ENCODE data around the gene ETFRF1. TPM values are rescaled to one million over a fixed set of nuclear protein-coding genes. Genes with fewer than 3 reads are reported as not detected.

The ETFRF1 gene
- total RNA-seq, 1 experiment from 2014 or later, result 8.4 TPM

- no peak overlapping the region for H2AFZ ChIP-seq (ENCODE audit: low read depth, low read length, poor library complexity, severe bottlenecking)
- TF ChIP-seq SP1 (IDR thresholded peaks at IDR 0.05; ENCODE audit: low read depth) (no peak), ZFX (IDR thresholded peaks at IDR 0.05) (no peak), MAX (IDR thresholded peaks at IDR 0.05) (no peak), EGR1 (IDR thresholded peaks at IDR 0.05; ENCODE audit: low read depth) (no peak), FOSL1 (IDR thresholded peaks at IDR 0.05; ENCODE audit: low read depth) (no peak), RAD21 (IDR thresholded peaks at IDR 0.05; ENCODE audit: low read depth) (no peak), YY1 (IDR thresholded peaks at IDR 0.05; ENCODE audit: extremely low read depth, insufficient replicate concordance, low read depth, low read length) (no peak), SRF (IDR thresholded peaks at IDR 0.05; ENCODE audit: low read depth) (no peak), ELF1 (IDR thresholded peaks at IDR 0.05; ENCODE audit: borderline replicate concordance, low read depth) (no peak), POLR2A (IDR thresholded peaks at IDR 0.05; ENCODE audit: borderline replicate concordance, extremely low read depth, insufficient read depth, insufficient read length) (no peak), SIN3A (IDR thresholded peaks at IDR 0.05; ENCODE audit: low read depth) (no peak), EZH2phosphoT487 (IDR thresholded peaks at IDR 0.05; ENCODE audit: borderline replicate concordance) (no peak)
- TF ChIP-seq, protein P1, sequence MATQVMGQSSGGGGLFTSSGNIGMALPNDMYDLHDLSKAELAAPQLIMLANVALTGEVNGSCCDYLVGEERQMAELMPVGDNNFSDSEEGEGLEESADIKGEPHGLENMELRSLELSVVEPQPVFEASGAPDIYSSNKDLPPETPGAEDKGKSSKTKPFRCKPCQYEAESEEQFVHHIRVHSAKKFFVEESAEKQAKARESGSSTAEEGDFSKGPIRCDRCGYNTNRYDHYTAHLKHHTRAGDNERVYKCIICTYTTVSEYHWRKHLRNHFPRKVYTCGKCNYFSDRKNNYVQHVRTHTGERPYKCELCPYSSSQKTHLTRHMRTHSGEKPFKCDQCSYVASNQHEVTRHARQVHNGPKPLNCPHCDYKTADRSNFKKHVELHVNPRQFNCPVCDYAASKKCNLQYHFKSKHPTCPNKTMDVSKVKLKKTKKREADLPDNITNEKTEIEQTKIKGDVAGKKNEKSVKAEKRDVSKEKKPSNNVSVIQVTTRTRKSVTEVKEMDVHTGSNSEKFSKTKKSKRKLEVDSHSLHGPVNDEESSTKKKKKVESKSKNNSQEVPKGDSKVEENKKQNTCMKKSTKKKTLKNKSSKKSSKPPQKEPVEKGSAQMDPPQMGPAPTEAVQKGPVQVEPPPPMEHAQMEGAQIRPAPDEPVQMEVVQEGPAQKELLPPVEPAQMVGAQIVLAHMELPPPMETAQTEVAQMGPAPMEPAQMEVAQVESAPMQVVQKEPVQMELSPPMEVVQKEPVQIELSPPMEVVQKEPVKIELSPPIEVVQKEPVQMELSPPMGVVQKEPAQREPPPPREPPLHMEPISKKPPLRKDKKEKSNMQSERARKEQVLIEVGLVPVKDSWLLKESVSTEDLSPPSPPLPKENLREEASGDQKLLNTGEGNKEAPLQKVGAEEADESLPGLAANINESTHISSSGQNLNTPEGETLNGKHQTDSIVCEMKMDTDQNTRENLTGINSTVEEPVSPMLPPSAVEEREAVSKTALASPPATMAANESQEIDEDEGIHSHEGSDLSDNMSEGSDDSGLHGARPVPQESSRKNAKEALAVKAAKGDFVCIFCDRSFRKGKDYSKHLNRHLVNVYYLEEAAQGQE (IDR thresholded peaks at IDR 0.05; ENCODE audit: low read depth), result no peak
- TF ChIP-seq, protein P2, sequence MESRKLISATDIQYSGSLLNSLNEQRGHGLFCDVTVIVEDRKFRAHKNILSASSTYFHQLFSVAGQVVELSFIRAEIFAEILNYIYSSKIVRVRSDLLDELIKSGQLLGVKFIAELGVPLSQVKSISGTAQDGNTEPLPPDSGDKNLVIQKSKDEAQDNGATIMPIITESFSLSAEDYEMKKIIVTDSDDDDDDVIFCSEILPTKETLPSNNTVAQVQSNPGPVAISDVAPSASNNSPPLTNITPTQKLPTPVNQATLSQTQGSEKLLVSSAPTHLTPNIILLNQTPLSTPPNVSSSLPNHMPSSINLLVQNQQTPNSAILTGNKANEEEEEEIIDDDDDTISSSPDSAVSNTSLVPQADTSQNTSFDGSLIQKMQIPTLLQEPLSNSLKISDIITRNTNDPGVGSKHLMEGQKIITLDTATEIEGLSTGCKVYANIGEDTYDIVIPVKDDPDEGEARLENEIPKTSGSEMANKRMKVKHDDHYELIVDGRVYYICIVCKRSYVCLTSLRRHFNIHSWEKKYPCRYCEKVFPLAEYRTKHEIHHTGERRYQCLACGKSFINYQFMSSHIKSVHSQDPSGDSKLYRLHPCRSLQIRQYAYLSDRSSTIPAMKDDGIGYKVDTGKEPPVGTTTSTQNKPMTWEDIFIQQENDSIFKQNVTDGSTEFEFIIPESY (IDR thresholded peaks at IDR 0.05; ENCODE audit: extremely low read depth, insufficient replicate concordance, low read length), result no peak
- no peak overlapping the region for H3K4me3 ChIP-seq (replicated peaks in 1 of 2; ENCODE audit: low read depth in 1 of 2, low read length in 2 of 2)
- BruUV-seq (replicated peaks), result no TSS peak
- CTCF ChIA-PET, result no interaction called here
- POLR2A ChIA-PET, result no interaction called here
- DNase-seq (ENCODE audit: low read depth, low spot score) (no peak), ATAC-seq (no peak)
- no peaks in the 10 kb centered on the region for H3K9me3 ChIP-seq (ENCODE audit: control insufficient read depth in 1 of 2, insufficient read depth in 1 of 2, low read depth in 1 of 2, low read length in 2 of 2)
- H4K20me1 ChIP-seq (ENCODE audit: insufficient read depth), result no peaks in the 10 kb centered on the region
- no peaks in the 10 kb centered on the region for H3K36me3 ChIP-seq (ENCODE audit: control insufficient read depth in 1 of 2, insufficient read depth in 2 of 2, low read length in 2 of 2)
- H3K9ac ChIP-seq (ENCODE audit: low read length), result no peak overlapping the region
- H3K27me3 ChIP-seq (ENCODE audit: insufficient read depth, low read length), result no peaks in the 10 kb centered on the region
- no peak overlapping the region for H3K27ac ChIP-seq (ENCODE audit: low read depth, low read length)
- intact Hi-C loops (cut with micrococcal nuclease), result no loop called here
- H3K4me1 ChIP-seq (ENCODE audit: control insufficient read depth in 1 of 2, insufficient read depth in 2 of 2, low read length in 2 of 2), result peaks cover 0 to 15% of the 10 kb centered on the region in 2 experiments; a peak in 3 of 4 replicates
- RAD21 ChIA-PET (ENCODE audit: low non-redundant PET in 1 of 2, low total read pairs in 2 of 2, uncharacterized antibody in 2 of 2, unreplicated experiment in 2 of 2), result no interaction called here
- no peak overlapping the region for H3K4me2 ChIP-seq (ENCODE audit: low read length)
- H3K9me2 ChIP-seq (ENCODE audit: insufficient read depth), result no peaks in the 10 kb centered on the region
- H3K79me2 ChIP-seq (ENCODE audit: insufficient read depth, low read length), result peaks cover 9% of the 10 kb centered on the region
Measured at GRCh38 chr12:25254271-25254880, 59.3 kb downstream of the ETFRF1 start.
